OCI-M1 (cell line): ENCODE results near the gene ERC2.

Experiments
- DNase-seq: peaks from one replicate; lab custom pipeline; 2025; lab: John Stamatoyannopoulos, UW

ERC2 gene

DNA sequence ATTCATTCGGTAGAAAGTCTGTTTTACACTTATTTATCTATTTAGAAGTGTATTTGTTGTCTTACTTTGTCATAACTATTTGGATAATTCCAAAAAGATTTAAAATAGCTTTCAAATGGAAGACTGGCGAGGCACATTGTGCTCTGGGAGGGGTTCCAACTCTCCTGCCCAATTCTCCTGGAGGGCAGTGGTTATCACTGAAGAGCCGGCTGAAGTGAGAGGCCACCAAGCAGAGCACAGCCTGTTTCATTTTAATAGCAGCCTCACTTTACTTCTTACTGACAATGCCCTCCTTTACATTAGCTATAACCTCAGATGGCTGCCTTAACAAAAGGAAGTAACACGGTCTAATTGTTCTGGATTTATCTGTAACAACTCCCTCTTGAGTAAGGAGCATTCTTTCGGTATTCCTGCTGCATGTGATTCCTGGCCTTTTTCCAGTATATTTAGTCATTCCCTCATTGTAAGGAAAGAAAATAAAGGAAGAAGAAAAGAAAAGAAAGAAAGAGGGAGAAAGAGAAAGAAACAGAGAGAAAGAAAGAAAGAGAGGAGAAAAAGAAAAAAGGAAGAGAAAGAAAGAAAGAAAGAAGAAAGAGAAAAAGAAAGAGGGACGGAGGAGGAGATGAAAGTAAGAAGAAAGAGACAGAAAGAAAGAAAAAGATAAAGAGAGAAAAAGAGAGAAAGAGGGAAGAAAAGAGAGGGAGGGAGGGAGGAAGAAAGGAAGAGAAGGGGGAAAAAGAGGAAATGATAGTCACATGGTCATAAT, 641.4 kb downstream of the ERC2 start:
- DNase-seq = no peak

GRCh38 chr3:55826097-55826496, 642.2 kb downstream of the ERC2 start:
- no peak for DNase-seq

DNA sequence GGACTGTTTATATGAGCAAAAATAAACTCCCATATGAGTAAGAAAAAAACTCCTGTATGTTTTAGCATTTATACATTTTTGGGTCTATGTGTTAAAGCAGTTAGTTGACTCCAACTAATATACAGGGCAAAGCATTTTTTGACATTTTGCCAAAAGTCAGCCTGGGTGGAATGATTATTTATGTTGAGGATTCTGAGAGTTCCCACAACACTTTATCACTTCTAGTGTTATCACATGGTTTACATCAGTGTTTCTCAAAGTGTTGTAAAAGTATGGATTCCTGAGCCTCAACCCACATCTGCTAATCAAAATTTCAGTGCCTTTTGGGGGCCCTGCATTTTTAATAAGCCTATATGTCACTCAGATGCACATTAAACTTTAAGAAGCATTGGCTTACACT, 643.9 kb downstream of the ERC2 start:
- DNase-seq = no peak

DNA sequence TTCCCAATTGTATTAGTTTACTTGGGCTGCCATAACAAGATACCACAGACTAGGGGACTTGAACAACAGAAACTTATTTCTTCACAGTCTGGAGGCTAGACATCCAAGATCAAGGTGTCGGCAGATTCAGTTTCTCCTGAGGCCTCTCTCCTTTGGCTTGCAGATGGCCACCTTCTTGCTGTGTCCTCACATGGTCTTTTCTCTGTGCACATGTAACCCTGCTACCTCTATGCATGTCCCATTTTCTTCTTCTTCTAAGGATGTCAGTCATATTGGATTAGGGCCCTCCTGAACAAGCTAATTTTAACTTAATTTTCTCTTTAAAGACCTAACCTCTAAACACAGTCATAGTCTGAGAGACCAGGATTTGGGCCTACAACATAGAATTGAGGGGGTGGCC, 644.4 kb downstream of the ERC2 start:
- no peak for DNase-seq

DNA sequence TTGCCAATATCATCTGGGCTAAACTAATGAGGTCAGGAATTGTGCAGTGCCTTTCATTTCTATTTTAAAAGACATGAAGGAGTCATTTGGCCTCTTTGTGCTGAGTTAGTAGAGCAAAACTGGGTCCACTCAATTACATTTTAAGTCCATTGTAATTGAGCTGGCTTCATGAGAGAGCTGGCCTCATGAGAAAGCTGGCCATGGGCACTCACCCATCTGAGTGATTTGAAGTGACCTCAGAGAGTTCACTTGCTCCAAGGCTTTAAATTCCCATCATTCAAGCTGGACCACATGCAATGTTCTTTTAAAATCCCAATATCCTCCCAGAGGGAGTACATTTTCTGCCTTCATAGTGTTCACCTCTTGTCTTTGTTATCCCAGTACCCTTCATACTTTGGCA, 645.3 kb downstream of the ERC2 start:
- no peak for DNase-seq

GRCh38 chr3:55819005-55819404, 649.3 kb downstream of the ERC2 start:
- DNase-seq = no peak

DNA sequence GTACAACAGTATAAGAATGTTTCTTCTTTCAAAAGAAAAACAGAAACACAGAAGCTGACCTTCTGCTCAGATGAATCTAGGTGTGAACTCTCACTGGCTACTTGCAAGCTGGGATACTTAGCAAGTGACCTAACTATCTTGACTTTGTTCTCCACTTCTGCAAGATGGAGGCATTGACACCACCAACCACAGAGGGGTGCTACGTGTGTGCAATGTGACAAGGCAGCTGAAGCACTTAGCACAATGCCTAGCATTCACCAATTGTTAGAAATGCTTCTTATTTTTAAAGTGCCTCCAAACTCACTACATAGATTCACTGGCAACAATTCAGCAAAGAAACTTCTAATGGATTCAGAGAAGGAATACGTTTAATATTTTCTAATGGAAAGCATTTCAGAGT, 649.8 kb downstream of the ERC2 start:
- no peak for DNase-seq

DNA sequence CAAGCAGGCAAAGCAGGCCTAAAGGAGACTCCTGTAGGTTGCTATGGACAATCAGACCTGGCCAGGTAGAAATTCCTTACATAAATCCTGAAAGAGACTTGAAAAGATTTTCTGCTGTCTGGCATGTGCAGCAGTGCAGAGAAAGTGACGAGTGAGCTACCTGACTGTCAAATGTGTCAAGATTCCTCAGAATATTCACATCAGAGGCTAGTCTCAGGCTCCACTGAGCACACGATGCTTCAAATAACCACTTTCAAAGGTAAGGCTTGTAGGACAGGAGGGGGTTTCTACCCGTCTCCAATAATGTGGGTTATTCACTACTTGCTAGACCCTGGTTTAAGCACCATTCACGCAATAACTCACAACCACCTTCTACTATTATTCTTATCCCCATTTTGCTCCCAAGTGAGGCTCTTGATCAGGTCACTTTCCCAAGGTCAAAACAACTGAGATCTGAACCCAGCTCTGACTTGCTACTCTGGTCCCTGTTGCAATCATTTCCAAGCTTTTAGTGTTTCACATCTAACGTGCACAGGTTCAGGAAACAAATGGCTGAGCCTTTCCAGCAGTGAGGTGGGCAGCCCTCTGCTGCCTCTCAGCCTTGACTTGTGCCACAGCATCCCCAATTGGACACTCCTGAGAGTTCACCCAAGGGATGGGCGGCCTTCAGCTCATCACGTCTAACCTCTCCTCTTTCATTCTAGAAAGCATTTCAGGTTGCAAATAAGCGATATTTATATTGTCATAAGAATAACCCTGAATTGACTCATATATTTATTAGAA, 651.3 kb downstream of the ERC2 start:
- DNase-seq = no peak

GRCh38 chr3:55815262-55815661, 653.0 kb downstream of the ERC2 start:
- no peak for DNase-seq

GRCh38 chr3:55813268-55814097, 654.8 kb downstream of the ERC2 start:
- DNase-seq = no peak

DNA sequence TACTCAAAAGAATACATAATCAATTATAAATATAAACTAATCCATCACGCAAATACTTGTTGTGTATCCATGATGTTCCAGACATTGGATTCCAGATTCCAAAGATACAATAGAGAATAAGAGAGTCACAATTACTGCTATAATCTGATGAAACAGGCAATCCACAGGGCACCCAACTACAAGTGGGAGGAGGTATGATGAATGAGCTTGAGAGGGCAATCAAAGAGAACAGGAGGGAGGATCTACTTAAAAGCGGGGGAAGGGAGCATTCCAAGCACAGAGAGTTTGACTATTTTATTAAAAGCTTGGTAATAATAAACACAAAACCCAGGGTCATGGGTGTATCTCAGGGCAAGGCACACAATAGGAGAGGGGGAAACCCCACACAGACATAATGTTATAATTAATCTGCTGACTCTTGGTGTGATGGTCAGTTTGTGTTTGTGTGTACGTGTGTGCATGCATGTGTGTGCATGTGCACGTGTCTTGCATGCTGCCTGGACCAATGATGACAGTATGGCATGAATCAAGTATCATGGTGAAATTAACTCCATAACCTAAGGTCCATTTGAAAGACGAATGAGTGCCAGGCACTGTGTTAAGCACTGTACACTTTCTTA, 655.8 kb downstream of the ERC2 start:
- no peak for DNase-seq

- no peak for DNase-seq
These were observed 661.1 kb downstream of the ERC2 start for GRCh38 chr3:55807210-55807609.

DNA sequence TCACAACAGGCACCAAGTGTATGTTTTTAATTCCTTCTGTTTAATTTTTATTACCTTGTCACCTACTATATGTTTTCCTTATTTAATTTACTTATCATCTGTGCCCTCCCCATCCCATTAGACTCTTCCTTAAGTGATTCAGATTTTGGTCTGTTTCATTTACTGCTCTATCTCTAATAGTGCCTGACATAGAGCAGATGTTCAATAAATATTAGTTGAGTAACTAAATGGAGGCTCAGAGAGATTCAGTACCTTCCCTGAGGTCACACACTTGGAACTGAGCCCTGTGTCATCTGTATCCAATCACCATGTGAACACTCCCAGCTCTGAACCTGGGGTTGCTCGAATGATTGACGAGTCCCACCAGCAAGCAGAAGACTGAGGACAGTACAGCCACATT, 663.1 kb downstream of the ERC2 start:
- no peak for DNase-seq

GRCh38 chr3:55804170-55805095, 663.8 kb downstream of the ERC2 start:
- DNase-seq = no peak

DNA sequence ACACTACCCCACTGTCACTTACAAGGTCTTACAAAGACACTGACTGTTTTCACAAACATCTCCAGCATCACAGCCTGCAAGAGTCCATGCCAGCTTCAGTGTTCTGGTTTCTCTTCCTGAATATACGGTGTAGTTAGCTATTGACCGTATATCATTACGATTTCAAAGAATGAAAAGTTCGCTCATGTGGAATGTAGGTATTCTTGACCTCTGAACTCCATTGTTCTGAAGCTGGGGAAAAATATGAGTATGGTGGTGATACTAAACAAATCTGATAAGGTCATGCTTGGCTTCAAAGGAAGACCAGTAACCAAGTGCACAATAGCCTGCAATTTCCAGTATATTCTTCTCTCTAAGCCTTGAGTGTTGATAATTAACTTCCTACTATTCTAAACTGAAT, 665.5 kb downstream of the ERC2 start:
- DNase-seq = no peak

DNA sequence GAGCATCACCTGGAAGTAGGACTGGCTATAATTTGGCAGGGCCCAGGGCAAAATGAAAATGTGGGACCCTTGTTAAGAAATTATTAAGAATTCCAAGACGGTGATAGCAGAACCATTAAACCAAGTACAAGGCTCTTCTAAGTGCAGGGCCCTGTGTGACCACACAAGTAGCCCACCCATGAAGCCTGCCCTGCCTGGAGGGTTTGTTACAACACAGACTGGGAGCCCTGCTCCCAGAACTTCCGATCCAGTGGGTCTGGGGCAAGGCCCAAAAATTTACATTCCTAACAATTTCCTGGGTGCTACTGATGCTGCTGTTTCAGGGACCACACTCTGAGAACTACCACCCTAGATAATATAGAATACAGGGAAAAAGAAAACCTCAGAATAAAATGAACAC, 666.6 kb downstream of the ERC2 start:
- DNase-seq = no peak

GRCh38 chr3:55801068-55801467, 667.2 kb downstream of the ERC2 start:
- no peak for DNase-seq

DNA sequence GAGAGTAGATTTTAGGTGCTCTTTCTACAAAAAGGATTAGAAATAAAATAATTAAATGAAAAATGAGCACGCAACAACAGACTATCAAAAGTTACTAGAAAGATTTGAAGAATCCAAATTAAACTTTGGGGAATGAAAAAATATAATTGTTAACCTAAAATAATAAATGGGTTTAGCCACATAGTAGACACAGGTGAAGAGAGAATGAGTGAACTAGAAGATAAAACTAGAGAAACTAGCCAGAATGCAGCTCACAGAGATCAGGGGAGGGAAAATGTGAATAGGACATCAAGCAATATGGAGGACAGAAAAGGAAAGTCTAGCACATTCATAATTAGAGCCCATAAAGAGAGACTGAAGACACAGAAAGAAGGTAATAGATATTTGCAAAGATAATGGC, 670.5 kb downstream of the ERC2 start:
- DNase-seq = no peak

DNA sequence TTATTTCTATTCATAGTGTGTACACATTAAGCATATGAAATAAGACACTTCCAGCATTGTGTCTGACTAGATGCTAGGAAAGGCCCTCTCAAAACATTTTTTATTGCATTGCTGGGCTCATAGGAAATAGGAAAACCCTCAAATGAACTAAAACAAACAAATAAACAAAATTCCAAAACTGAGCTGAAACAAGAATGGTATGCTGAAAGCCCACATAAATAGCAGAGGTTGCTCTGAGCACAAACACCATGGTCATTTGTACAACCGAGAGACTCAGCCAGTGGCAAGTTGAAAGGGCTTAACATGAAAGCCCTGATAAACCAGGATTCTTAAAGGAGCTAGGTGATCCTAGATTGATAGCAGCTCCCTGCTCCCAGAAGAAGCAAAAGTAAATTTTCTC, 671.2 kb downstream of the ERC2 start:
- DNase-seq = no peak

- DNase-seq = no peak
These were observed 671.7 kb downstream of the ERC2 start for GRCh38 chr3:55796533-55796932.

DNA sequence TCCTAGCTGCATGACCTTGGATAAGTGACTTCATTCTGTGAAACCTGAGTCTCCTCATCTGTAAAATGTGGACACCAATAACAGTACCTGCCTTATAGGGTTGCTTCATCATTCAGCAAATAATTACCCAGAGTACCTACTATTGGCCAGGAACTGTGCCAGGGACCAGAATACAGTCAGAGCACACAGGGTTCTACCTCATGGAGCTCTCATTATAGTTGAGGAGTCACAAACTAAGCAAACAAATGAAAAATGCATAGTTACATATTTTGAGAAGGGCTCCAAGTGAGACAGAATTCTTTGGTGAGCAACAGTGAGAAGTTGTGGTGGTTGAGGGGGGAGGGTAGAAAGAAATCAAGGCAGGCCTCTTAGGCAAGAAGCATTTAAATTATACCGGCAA, 672.5 kb downstream of the ERC2 start:
- DNase-seq = no peak
